GM18951 (cell line): Measurements from ENCODE around the gene NFIA.

Experiments
- POLR2A ChIP-seq: IDR thresholded peaks from 4 replicates; pipeline ENCODE4 v1.6.1; 2011; ENCODE audit warnings: mild to moderate bottlenecking; ENCODE audit not compliant: insufficient read length, insufficient read depth; ENCODE audit errors: extremely low read depth
- in situ Hi-C: fragments of 300-500 bp; cut with MboI; formaldehyde crosslinking; loops from one replicate; pipeline ENCODE4 v1.12.0; 2022; ENCODE audit warnings: low sequenced_read_pairs, mixed read lengths, inconsistent platforms; ENCODE audit not compliant: unreplicated experiment

The NFIA gene

DNA sequence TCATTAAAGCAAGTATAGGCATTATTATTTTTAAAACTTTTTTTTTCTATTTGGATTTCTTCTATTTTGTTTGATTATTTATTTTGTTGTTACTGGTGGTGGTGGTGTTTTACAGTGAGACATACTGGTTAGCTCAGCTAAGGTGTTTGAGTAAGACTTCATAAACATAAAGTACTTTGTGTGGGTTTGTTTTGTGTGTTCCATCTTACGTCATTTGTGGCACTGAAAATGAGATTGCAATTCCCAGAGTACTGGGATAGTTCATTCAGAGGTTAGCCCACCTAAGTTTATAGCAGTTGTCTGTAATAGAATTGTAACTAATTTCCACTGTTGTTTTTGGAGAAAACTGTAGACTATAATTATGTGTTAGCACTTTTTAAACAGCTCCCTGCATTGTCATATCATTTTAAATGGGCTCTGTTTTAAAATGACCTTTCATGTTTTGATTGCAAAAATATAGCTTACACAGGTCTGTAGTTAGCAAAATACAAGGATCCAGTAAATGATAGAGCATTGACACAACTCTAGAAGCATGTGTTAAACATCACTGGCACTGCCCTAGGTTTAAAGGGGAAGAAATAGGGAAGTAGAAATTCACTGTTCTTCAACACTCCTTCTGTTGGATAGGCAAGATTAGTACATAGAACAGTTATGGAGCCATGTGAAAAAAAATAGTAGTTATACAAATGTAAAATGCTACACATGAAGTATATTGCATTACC, 171.7 kb downstream of the NFIA start:
- TF ChIP-seq POLR2A = no peak
- in situ Hi-C loops = no loop called here

- TF ChIP-seq POLR2A = no peak
- in situ Hi-C loops = no loop called here
These were observed 172.4 kb downstream of the NFIA start for GRCh38 chr1:61254634-61255357.

- TF ChIP-seq POLR2A = no peak
- in situ Hi-C loops = no loop called here
These were observed 173.0 kb downstream of the NFIA start for GRCh38 chr1:61255358-61255703.

DNA sequence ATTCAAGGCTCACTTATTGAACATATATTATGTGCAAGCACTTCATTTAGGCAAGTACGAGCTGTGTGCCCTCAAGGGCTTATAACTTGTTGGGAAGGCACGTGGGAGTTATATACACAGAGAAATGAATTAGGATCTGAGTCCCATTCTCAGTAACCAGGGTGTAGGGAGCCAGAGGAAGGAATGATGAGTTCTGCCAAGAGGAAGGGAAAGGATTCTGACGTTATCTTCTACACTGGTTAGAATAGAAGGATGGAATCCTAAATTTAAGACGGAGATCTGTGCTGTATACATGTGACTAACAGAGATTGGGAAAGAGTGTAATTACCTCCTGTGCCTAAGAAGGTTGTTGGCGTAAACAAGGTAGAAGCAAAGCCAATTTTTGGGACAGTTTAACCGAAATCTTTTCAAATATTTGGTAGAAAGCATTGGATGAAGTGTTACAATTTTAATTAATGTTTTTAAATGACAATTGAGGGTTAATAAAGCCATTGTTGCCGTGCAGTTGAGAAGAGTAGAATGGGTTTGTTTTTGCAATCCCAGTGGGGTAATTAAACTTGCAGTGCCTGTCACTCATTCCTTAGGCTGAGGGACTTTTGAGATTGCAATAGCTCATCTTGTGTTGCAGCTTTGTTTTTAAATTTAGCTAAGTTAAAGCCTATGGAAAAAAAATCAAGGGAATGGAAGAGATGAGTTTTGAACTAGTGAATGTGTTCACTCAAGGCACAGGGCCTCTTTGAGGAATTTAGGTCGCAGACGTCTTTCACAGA, 177.2 kb downstream of the NFIA start:
- in situ Hi-C loops = no loop called here
- no peak for TF ChIP-seq POLR2A

- no peak for TF ChIP-seq POLR2A
- in situ Hi-C loops = no loop called here
These were observed 177.8 kb downstream of the NFIA start for GRCh38 chr1:61260171-61260570.

DNA sequence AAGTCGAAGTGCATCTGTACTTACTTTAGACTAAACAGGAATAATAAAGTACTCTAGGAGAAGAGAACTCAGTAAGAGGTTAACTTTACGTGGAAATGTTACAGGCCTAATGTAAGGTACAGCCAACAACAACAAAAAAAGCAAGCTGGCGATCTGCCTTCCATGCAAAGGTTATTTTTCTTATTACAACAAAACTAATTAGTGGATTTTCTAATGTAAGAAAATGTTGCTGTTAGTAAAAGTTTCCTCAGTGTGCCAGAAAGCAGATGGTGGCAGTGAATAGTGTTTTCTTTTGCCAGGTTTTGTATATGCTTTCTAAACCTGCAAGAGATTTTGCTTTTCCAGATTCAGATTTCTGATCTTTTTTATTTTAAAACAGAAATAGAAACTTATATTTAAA, 179.2 kb downstream of the NFIA start:
- no peak for TF ChIP-seq POLR2A
- in situ Hi-C loops = no loop called here

GRCh38 chr1:61263905-61264824, 181.8 kb downstream of the NFIA start:
- TF ChIP-seq POLR2A = no peak
- in situ Hi-C loops = no loop called here

GRCh38 chr1:61264825-61265242, 182.5 kb downstream of the NFIA start:
- in situ Hi-C loops = no loop called here
- TF ChIP-seq POLR2A = no peak

GRCh38 chr1:61265665-61266064, 183.3 kb downstream of the NFIA start:
- in situ Hi-C loops = no loop called here
- TF ChIP-seq POLR2A = no peak

DNA sequence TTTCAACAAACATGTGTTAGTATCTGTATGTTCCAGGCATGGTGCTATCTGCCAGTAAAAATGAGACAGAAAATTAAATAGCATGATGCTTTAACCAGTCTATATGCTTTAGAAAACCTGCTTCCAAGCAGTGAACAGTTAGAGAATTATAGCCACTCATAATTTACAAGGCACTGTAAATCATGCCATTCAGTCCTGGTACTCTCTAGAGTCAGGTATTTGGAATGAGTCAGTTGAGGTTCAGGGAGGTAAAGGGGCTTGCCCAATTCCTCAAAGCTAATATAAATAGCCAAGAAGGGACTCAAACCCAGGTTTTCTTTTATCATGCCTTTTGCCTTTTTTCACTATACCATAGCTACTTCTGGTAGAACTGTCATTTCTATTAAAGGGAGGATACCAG, 184.4 kb downstream of the NFIA start:
- TF ChIP-seq POLR2A = no peak
- in situ Hi-C loops = no loop called here

- in situ Hi-C loops = no loop called here
- TF ChIP-seq POLR2A = no peak
These were observed 186.3 kb downstream of the NFIA start for GRCh38 chr1:61268546-61269240.

- in situ Hi-C loops = no loop called here
- no peak for TF ChIP-seq POLR2A
These were observed 187.2 kb downstream of the NFIA start for GRCh38 chr1:61269602-61270001.
